GM19324 (cell line): ENCODE results near the gene AZGP1.
A peak's percentile ranks its signal among the peaks of the same experiment; 100 is the strongest.
"Not testable (repeated sequence)": the region's sequence is repeated elsewhere in the genome, so short reads cannot be mapped to it uniquely, and the experiment has no call there.

ENCODE experiments used
- ATAC-seq: cut with Tn5 transposase; IDR thresholded peaks from one replicate; pipeline ENCODE4 v1.9.1; 2021; ENCODE audit warnings: mild to moderate bottlenecking, moderate library complexity; ENCODE audit not compliant: unreplicated experiment, low FRiP score

Gene AZGP1

GRCh38 chr7:99954643-99955042 is 21.2 kb downstream of the AZGP1 start:
- not testable (repeated sequence) for ATAC-seq

GRCh38 chr7:99953649-99954048 is 22.2 kb downstream of the AZGP1 start:
- ATAC-seq = no peak

- ATAC-seq = not testable (repeated sequence)
Measured at GRCh38 chr7:99952649-99953048, 23.2 kb downstream of the AZGP1 start.

- ATAC-seq = not testable (repeated sequence)
Measured at GRCh38 chr7:99950819-99951218, 25.0 kb downstream of the AZGP1 start.

- no peak for ATAC-seq
Measured at GRCh38 chr7:99949645-99950228, 26.1 kb downstream of the AZGP1 start.

- no peak for ATAC-seq
Measured at GRCh38 chr7:99947608-99948007, 28.2 kb downstream of the AZGP1 start.

- ATAC-seq = no peak
Measured at GRCh38 chr7:99944497-99945070, 31.2 kb downstream of the AZGP1 start.

GRCh38 chr7:99943641-99944496 is 32.0 kb downstream of the AZGP1 start:
- ATAC-seq = no peak

- ATAC-seq = no peak
Measured at GRCh38 chr7:99938296-99938695, 37.5 kb downstream of the AZGP1 start.

GRCh38 chr7:99935009-99935408 is 40.8 kb downstream of the AZGP1 start:
- ATAC-seq = not testable (repeated sequence)

- ATAC-seq = no peak
Measured at GRCh38 chr7:99930376-99930775, 45.5 kb downstream of the AZGP1 start.

GRCh38 chr7:99929730-99930053 is 46.1 kb downstream of the AZGP1 start:
- no peak for ATAC-seq

- ATAC-seq = no peak
Measured at GRCh38 chr7:99928994-99929729, 46.7 kb downstream of the AZGP1 start, which contains the start of gene GJC3. GJC3 (minus strand) TSS chr7:99929620; CDS start chr7:99929620, 0 bp downstream.

- no peak for ATAC-seq
Measured at GRCh38 chr7:99928188-99928587, 47.6 kb downstream of the AZGP1 start.

- ATAC-seq = no peak
Measured at GRCh38 chr7:99927536-99927935, 48.3 kb downstream of the AZGP1 start.

- ATAC-seq = no peak
Measured at GRCh38 chr7:99926321-99926720, 49.5 kb downstream of the AZGP1 start.

- no peak for ATAC-seq
Measured at GRCh38 chr7:99923200-99923599, 52.6 kb downstream of the AZGP1 start.

GRCh38 chr7:99920149-99920548 is 55.7 kb downstream of the AZGP1 start:
- ATAC-seq = no peak

GRCh38 chr7:99919814-99920112 is 56.1 kb downstream of the AZGP1 start:
- ATAC-seq = no peak

GRCh38 chr7:99918959-99919813 is 56.6 kb downstream of the AZGP1 start, which contains the start of gene TRIM4:
TRIM4 (minus strand) TSS chr7:99919530; CDS start chr7:99919401, 129 bp downstream.
- peak; percentile 97 for ATAC-seq
